HG03457 (cell line): ENCODE measurements around the gene MMP7.
A peak's percentile ranks its signal among the peaks of the same experiment; 100 is the strongest.

Experiments used
- ATAC-seq: cut with Tn5 transposase; IDR thresholded peaks from one replicate; pipeline ENCODE4 v1.9.1; 2021; ENCODE audit warnings: moderate number of reproducible peaks; ENCODE audit not compliant: unreplicated experiment

Gene MMP7

DNA sequence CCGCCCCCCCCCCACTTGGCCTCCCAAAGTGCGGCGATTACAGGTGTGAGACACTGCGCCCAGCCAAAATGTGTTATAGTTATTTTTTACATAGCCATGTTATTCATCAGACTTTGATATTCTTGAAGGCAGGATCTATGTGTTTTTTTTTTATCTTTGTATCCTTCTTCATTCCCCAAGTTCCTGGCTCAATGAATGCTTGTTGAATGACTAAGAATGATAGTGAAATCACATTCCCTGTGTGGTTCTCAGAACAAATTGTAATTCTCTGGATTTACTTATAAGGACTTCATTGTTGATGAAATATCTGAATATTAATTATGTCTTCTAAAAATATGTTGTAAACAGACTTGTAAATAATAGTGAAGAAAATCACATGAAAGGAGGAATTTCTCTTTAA is 33.5 kb downstream of the MMP7 start:
- ATAC-seq = no peak

DNA sequence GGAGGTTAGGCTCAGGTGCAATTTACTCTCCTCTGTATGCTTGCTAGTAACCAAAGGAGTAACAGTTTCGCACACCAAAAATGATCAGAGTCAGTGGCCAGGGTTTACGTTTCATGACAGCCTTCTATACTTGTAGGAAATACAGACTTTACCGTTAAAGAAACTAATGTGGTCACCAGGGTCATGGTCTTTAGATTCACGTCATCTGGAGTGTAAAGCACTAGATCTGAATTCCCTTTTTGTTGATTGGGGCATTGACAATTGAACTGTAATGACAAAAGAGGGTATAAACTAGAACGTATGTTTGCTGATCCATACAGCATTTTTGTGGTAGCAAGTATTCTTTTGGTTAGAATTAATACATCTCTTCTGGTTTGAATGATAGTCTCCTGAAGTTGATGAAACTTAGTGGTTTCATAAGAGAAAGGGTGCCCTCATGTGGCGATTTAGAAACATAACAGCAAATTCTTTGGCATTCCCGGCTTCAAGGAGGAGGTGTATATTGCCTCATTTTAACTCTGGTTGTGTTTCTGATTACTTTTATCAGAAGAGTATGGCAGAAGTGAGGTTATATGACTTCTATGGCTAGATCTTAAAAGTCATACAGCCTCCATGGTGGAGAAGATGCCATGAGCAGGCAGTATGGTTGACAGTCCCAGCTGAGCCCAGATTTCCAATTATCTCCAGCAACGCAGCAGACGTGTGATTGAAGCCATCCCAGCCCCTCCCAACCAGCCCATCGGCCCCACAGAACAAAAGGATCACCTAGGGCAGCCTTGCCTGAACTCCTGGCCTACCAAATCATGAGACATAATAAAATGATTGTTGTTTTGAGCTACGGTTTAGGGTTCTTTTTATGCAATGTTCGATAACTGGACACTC is 35.1 kb downstream of the MMP7 start:
- peak; percentile 81 for ATAC-seq

DNA sequence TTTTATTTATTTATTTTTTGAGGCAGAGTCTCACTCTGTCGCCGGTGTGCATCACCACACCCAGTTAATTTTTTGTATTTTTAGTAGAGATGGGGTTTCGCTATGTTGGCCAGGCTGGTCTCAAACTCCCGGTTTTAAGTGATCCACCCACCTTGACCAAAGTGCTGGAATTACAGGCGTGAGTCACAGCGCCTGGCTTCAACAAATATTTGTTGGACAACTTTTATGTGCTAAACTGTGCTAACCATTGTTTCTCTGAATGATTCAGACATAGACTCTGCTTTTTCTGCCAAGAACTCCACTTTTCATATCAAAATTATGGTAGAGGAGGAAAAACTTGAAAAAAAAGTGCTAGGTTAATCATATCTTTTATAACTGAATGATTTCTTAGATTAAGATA is 36.3 kb downstream of the MMP7 start:
- no peak for ATAC-seq

DNA sequence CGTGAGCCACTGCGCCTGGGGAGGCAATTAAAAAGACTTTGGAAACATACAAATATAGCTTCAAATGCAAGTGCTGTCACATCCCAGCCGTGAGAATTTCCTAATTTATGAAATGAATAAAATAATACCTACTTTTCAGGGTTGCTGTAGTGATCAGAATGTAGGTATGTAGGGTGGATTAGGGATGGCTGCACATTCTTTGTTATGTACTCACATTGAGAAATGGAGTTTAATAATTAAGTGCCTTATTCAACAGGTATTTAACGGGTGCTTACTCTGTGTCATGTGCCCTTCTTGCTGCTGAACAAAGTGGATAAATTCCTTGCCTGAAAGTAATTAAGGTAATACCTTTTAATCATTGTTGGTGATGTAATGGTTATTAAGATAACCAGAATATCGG is 37.0 kb downstream of the MMP7 start:
- no peak for ATAC-seq

DNA sequence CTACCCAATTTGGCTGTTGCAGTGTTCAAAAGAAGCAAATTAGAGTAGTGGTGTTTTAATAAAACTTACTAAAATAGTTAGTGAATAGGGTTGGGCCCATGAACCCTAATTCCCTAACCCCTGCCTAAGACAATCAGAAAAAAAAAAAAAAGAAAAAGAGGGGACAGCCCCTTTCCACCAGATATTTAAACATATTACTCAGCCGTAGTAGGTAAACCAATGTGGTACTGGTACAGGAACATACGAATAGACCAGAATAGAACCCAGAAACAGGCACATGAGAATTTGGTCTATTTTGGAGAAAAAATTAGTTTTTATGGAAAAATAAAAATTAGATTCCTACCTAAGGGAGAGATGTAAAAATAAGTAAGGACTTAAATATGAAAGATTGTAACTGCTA is 38.6 kb downstream of the MMP7 start:
- no peak for ATAC-seq

DNA sequence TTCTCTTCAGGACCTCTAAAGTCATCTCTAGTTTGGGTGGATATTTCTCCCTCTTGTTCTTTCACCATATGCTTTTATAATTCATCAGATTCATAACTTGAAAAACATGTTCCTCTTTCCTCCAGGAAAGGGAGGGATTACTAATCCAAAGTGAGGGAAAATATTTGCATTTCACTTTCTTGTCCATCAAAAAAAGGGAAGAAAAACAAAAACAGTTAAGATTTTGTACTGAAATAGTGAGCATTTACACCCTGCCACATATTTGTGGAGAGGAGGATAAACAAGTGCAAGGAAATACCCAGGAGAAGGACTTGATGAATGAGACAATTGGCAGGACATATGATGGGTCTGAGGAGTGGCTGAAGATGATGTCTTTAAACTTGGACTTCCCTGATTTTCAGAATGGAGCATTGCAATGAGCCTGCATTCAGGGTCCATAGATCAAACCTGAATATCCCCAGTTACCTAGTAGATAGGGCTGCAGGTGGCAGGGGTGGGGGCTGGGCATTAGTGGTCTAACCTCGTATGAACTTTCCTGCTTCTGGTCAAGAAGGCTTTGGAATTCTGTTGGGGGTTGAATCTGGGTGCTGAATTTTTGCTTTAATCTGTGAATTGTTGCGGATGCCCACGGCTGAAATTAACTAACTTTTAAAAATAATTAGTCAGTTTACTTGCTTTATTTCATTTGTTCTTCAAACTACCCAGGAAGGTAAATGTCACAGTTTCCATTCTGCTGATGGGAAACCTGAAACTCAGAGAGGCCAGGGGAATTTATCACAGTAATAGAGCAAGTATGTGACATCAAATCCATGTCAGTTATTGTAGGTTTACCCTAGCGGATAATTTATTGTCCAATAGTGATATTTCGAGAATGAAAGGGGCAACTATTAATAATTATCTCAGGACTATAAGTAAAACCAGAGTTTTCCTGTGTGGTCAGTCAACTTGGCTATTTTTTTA is 41.1 kb downstream of the MMP7 start:
- no peak for ATAC-seq

DNA sequence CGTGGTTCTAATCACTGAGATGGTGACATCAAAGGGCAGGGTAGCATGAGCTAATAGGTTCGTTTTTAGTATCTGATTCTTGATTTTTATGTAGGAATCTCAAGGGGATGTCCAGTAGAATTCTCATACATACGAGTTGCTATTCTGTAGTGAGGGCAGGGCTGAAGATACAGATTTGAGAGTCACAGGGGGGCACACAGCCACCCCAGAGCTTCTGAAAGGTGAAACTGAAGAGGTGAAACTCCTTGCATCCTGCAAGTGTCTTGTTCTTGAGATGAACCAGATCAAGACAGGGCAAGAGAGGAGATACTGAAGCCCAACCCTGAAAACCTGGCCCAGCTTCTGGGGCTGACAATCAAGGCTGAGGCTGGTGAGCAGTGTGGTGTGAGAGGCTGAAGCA is 42.3 kb downstream of the MMP7 start:
- ATAC-seq = peak; percentile 62

DNA sequence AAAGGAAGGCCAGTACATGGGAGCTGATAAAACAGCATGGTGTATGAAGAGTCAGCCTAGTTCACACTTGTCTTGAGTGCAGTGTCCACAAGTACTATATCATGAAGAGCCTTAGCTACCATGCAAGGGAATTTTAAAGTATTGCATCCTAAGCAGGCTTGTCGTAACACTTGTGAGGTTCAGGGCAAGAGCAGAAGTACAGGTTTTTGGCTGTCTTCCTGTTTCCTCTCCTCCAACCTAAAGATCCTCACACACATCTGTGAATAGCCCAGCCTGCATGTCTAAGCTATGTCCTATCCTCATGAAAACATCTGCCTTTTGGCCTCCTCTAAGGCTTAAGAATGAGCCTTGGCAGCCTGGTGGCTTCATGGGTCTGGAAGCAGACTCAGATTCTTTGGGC is 43.3 kb downstream of the MMP7 start:
- no peak for ATAC-seq

DNA sequence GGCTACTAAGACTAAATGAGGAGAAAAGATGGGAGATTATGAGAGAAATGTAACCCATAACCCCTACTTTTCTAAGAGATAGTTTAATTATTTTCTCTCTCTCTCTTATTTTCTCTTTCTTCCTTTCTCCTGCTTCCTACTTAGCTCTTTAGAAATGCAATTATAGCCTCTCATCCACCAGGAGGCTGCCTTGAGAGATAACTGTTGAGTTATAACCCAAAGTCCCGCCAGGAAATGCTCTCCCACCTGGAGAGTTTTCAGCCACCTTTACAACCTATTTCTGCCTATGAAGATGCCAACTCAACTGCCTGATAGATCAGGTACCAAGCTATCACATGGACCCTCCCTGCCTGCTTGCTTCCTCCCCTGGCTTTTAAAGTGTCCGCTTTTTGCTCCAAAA is 44.0 kb downstream of the MMP7 start:
- ATAC-seq = no peak

DNA sequence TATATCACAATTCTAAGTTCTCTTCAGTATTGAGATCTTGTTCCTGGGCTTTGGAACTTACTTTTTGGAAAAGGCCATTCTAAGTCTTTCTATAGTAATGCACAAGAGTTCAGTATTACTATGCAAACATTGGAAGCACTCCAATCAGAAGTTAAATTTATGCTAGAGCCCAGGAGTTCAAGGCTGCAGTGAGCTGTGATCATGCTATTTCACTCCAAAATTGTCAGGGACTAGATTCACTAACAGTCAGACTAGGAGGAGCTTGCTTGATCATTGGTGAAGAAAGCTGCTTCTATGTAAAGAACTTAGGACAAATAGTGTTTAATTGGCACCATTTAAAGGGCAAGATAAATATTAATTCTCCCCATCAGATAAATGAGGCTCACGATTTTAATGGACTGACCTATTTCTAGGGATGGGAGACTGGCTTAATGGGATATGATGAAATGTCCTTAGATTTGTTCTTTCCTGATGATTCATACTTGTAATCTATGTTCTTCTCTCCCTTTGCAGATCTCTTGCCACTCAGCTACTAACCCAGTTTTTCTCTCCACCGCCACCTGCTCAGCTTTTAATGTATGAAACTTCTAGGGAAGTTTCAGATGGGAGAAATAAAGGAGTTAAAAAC is 45.3 kb downstream of the MMP7 start:
- no peak for ATAC-seq

DNA sequence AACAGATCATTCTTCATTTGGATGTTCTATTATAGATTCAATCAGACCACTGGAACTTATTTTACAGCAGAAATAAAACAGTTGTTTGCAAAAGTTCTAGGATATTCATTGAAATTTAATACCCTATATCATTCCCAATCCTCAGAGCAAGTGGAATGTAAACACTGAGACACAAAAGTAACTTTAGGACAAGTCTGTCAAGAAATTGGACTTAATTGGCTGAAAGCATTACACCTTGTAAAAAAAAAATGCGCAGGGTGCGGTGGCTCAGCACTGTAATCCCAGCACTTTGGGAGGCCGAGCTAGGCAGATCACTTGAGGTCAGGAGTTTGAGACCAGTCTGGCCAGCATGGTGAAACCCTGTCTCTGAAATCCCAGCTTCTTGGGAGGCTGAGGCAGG is 48.1 kb downstream of the MMP7 start:
- ATAC-seq = no peak

DNA sequence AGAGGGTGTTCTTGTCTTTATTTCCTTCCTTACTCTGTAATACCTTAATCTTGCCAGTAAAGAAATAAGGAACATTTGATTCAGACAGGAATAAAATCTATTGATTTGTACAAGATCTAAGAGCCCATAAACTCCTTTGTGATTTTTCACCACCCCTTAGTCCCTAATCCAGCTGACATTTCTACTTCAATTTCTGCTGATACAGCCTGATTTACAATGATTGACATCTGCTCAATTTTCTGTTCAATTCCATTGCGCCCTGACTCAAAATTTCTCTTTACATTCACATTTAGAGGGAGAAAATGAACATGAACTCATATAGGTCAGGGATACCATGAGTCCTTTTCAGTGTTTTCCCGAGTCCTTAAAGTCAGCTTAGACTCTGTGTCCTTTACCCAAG is 50.8 kb downstream of the MMP7 start:
- ATAC-seq = no peak

DNA sequence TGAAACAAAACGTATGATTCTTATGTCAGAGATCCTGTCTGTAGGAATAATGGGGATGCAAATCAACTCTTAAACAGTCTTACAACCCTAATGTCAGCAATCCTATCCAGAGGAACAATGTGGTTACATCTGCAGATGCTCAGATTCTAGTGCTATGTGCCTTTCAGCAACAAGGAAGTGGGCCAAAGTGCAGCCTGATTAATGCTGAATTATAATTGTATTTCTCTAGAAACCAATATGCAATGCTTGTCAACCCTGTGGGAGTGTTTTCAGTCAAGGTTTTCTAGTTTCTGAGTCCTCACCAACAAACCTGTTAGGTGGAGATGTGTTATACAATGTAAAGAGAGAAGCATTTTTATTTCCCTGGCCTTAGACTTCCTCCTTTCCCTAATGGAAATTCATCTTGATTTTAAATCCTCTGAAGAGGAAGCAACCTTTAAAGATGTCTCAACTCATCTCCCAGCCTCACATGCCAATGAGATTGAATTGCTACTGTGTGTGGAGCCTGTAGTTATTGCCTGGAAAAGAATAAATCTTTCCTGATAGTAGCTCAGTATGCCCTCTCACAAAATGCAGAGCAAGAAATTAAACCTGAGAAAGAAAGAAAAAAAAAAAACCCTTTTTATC is 51.8 kb downstream of the MMP7 start:
- ATAC-seq = no peak

DNA sequence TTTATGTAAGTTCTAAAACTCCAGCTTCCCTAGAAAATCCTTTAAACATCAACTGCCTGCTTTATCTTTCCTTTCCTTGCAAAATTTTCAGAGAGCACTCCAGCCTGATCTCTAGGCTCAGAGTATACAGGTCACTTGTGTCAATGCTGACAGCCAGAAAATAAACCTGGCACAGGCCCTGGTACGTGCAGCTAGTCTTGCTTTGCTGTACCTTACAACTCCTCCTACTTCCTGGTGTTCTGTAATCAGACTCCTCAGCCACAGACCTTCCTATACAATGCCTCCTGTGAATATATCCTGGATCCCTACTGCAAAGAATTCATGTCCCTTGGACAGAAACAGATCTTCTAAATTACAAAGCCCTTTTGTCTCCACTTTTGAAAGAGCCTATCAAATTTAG is 53.7 kb downstream of the MMP7 start:
- ATAC-seq = no peak

DNA sequence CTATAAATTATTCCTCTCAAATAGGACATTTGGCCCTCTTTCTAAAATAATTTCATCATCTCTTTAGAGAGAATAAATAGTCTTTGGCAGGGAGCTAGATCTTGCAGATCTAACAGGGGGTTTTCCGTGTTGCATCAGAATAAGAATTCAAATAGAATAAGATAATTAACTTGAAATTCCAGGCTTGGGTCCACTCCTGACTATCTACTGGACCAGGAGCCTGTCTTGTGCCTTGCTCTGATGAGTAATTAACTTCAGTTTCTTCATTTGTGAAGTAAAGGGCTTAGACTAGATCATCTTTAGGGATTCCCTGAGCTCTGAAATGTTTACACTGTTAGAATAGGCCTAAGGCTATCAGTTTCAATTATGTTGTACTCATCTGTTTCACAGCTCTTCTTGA is 54.5 kb downstream of the MMP7 start:
- no peak for ATAC-seq

DNA sequence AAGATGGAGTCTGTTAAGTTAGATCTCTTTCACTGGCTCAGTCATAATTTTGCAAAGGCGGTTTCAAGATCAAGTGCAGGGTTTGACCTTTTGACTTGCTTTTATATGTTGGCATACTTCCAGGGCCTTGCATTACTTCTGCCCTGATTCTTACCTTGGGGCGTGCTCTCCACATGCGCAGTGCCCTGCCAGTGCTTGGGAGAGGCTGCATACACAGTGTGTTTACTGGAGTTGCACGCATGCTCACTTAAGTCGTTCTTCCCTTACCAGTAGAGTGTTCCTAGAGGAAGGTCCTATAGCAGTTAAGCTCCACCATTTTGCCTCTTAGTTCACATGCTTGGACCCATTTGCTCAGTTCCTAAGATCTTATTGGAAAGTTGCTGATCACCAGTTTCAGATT is 57.0 kb downstream of the MMP7 start:
- no peak for ATAC-seq

DNA sequence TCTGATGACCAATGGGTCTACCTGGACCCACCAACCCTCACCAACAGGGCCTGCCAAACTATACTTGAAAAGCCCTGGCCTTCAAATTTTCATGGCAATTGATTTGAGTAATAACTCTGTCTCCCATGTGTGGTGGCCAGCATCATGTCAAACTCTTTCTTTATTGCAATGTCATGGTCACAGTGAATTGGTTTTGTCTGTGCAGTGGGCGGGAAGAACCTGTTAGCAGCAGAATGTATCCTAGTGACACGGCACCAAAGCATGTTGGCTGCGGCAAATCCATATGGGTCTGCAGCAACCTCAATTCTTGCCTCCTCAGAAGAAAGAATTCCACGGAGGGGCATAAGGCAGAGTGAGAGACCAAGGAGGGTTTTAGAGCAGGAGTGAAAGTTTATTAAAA is 58.4 kb downstream of the MMP7 start:
- no peak for ATAC-seq

DNA sequence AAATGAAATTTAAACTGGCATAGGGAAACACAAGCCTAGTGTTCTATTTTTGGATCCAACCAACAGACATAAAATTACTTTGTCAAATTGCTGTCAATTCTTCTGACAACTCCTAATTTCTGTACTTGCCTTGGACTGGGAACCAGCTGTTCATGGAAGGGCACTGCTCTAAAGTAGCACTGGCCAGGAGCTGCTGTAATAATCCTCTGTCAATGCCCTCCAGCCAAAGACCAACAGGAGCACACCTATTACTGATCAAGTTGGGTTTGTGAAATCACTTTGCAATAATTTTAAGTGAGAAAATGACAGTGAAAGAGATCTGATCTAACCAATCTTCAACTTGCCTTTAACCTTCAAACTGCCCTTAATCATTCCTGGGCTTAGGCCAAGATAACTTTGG is 59.1 kb downstream of the MMP7 start:
- ATAC-seq = no peak
